ENCODE data around the gene DUSP6.
A peak's percentile ranks its signal among the peaks of the same experiment; 100 is the strongest.

The DUSP6 gene

GRCh38 chr12:89352492-89353187 is at the start of gene DUSP6:
TSS of gene DUSP6 (minus strand) at chr12:89352501. CDS start at chr12:89352039, 462 bp downstream.
- peak; percentile 86 for DNase-seq (ENCODE audit: low spot score)

GRCh38 chr12:89401433-89402058 is 49.2 kb upstream of the DUSP6 start:
- no peak for DNase-seq (ENCODE audit: low spot score)

GRCh38 chr12:89400415-89400814 is 48.1 kb upstream of the DUSP6 start:
- no peak for DNase-seq (ENCODE audit: low spot score)

GRCh38 chr12:89395712-89396111 is 43.4 kb upstream of the DUSP6 start:
- no peak for DNase-seq (ENCODE audit: low spot score)

GRCh38 chr12:89393551-89394121 is 41.3 kb upstream of the DUSP6 start:
- DNase-seq (ENCODE audit: low spot score) = no peak

- DNase-seq (ENCODE audit: low spot score) = no peak
Observed at GRCh38 chr12:89392391-89392790, 40.1 kb upstream of the DUSP6 start.

- DNase-seq (ENCODE audit: low spot score) = no peak
Observed at GRCh38 chr12:89391726-89392336, 39.5 kb upstream of the DUSP6 start.

- DNase-seq (ENCODE audit: low spot score) = no peak
Observed at GRCh38 chr12:89390802-89391673, 38.7 kb upstream of the DUSP6 start.

- no peak for DNase-seq (ENCODE audit: low spot score)
Observed at GRCh38 chr12:89389755-89390661, 37.7 kb upstream of the DUSP6 start.

GRCh38 chr12:89386138-89386537 is 33.8 kb upstream of the DUSP6 start:
- no peak for DNase-seq (ENCODE audit: low spot score)

- DNase-seq (ENCODE audit: low spot score) = no peak
Observed at GRCh38 chr12:89384807-89385206, 32.5 kb upstream of the DUSP6 start.

- no peak for DNase-seq (ENCODE audit: low spot score)
Observed at GRCh38 chr12:89384050-89384758, 31.9 kb upstream of the DUSP6 start.

GRCh38 chr12:89383235-89384049 is 31.1 kb upstream of the DUSP6 start:
- DNase-seq (ENCODE audit: low spot score) = no peak

GRCh38 chr12:89382328-89382727 is 30.0 kb upstream of the DUSP6 start:
- no peak for DNase-seq (ENCODE audit: low spot score)

GRCh38 chr12:89379839-89380467 is 27.7 kb upstream of the DUSP6 start:
- DNase-seq (ENCODE audit: low spot score) = no peak

GRCh38 chr12:89379148-89379838 is 27.0 kb upstream of the DUSP6 start:
- DNase-seq (ENCODE audit: low spot score) = no peak

- no peak for DNase-seq (ENCODE audit: low spot score)
Observed at GRCh38 chr12:89376844-89377243, 24.5 kb upstream of the DUSP6 start.

GRCh38 chr12:89376202-89376529 is 23.9 kb upstream of the DUSP6 start:
- no peak for DNase-seq (ENCODE audit: low spot score)

Data from germinal center (tissue), 1 donor.